HepG2 (cell line): Measurements from ENCODE around the gene TMED6. TPM values are rescaled to one million over a fixed set of nuclear protein-coding genes. Genes with fewer than 3 reads are reported as not detected.

Experiments used
- ELF4 ChIP-seq: sonication (generic); formaldehyde crosslinking; IDR thresholded peaks from 2 replicates; pipeline ENCODE4 v1.5.0; 2020; ENCODE audit warnings: missing genetic modification reagents, mild to moderate bottlenecking, moderate library complexity, borderline replicate concordance
- HINFP ChIP-seq: sonication (generic); formaldehyde crosslinking; IDR thresholded peaks from 2 replicates; pipeline ENCODE4 v1.4.0; 2020; ENCODE audit warnings: low read depth, mild to moderate bottlenecking, missing genetic modification reagents
- HOXA9 ChIP-seq: sonication (generic); formaldehyde crosslinking; IDR thresholded peaks from 2 replicates; pipeline ENCODE4 v1.8.1; 2022; ENCODE audit warnings: missing genetic modification reagents, mild to moderate bottlenecking, moderate library complexity, borderline replicate concordance
- KLF6 ChIP-seq: IDR thresholded peaks from 2 replicates; pipeline ENCODE4 v1.8.0; 2016; ENCODE audit warnings: missing biosample characterization, missing genetic modification reagents
- MED1 ChIP-seq: sonication (generic); formaldehyde crosslinking; IDR thresholded peaks from 2 replicates; pipeline ENCODE4 v1.4.0; 2020; ENCODE audit warnings: missing genetic modification reagents
- MIER2 ChIP-seq: IDR thresholded peaks from 2 replicates; pipeline ENCODE4 v1.6.1; 2016; ENCODE audit warnings: missing biosample characterization, missing genetic modification reagents
- NRL ChIP-seq: sonication (generic); formaldehyde crosslinking; IDR thresholded peaks from 2 replicates; pipeline ENCODE4 v1.5.0; 2020; ENCODE audit warnings: missing genetic modification reagents, mild to moderate bottlenecking, moderate library complexity, borderline replicate concordance
- PTBP1 ChIP-seq: fragments of 200-400 bp; formaldehyde crosslinking; IDR thresholded peaks from 2 replicates; pipeline ENCODE4 v1.6.1; 2018; ENCODE audit warnings: low read length, low read depth; ENCODE audit not compliant: poor library complexity, severe bottlenecking
- RARA ChIP-seq: IDR thresholded peaks from 2 replicates; pipeline ENCODE4 v1.6.1; 2016; ENCODE audit warnings: missing genetic modification reagents, missing compliant biosample characterization
- SALL1 ChIP-seq: sonication (generic); formaldehyde crosslinking; IDR thresholded peaks from 2 replicates; pipeline ENCODE4 v1.8.0; 2022; ENCODE audit warnings: mild to moderate bottlenecking, missing genetic modification reagents
- SNAI1 ChIP-seq: sonication (generic); formaldehyde crosslinking; IDR thresholded peaks from 2 replicates; pipeline ENCODE4 v1.5.0; 2020; ENCODE audit warnings: mild to moderate bottlenecking, missing genetic modification reagents, borderline replicate concordance
- SUZ12 ChIP-seq: fragments of 150-350 bp; IDR thresholded peaks from 2 replicates; pipeline ENCODE4 v1.6.1; 2014; ENCODE audit warnings: low read depth, low read length
- TCF12 ChIP-seq, 2 experiments: fragments of 450-650 bp in 1 of 2; sonication (generic) in 1 of 2; formaldehyde crosslinking in 1 of 2; IDR thresholded peaks; 2 replicates each; pipeline versions ENCODE4 v1.6.1 to v1.8.0; 2017 to 2022; ENCODE audit warnings: antibody characterized with exemption in 1 of 2, mild to moderate bottlenecking in 1 of 2, missing genetic modification reagents in 1 of 2, moderate library complexity in 1 of 2
- TFE3 ChIP-seq: IDR thresholded peaks from 2 replicates; pipeline ENCODE4 v1.6.1; 2016
- ZNF263 ChIP-seq: sonication (generic); formaldehyde crosslinking; IDR thresholded peaks from 2 replicates; pipeline ENCODE4 v1.4.0; 2020; ENCODE audit warnings: missing genetic modification reagents
- ZNF335 ChIP-seq: sonication (generic); formaldehyde crosslinking; IDR thresholded peaks from 2 replicates; pipeline ENCODE4 v1.4.0; 2020; ENCODE audit warnings: missing genetic modification reagents
- ZNF451 ChIP-seq: sonication (generic); formaldehyde crosslinking; IDR thresholded peaks from 2 replicates; pipeline ENCODE4 v1.5.0; 2020; ENCODE audit warnings: mild to moderate bottlenecking, missing genetic modification reagents
- ZNF574 ChIP-seq: sonication (generic); formaldehyde crosslinking; IDR thresholded peaks from 2 replicates; pipeline ENCODE4 v1.4.0; 2020; ENCODE audit warnings: missing genetic modification reagents
- ZNF713 ChIP-seq: sonication (generic); formaldehyde crosslinking; IDR thresholded peaks from 2 replicates; pipeline ENCODE4 v1.4.0; 2020; ENCODE audit warnings: mild to moderate bottlenecking, missing genetic modification reagents
- ZNF75D ChIP-seq: sonication (generic); formaldehyde crosslinking; IDR thresholded peaks from 2 replicates; pipeline ENCODE4 v1.8.1; 2023; ENCODE audit warnings: missing genetic modification reagents, mild to moderate bottlenecking, borderline replicate concordance
- ZNF83 ChIP-seq: sonication (generic); formaldehyde crosslinking; IDR thresholded peaks from 2 replicates; pipeline ENCODE4 v1.4.0; 2020; ENCODE audit warnings: missing genetic modification reagents, mild to moderate bottlenecking, borderline replicate concordance
- ZNF850 ChIP-seq: sonication (generic); formaldehyde crosslinking; conservative IDR thresholded peaks from 2 replicates; pipeline ENCODE4 v1.9.0; 2021; ENCODE audit warnings: mild to moderate bottlenecking, missing genetic modification reagents
- ZSCAN9 ChIP-seq: IDR thresholded peaks from 2 replicates; pipeline ENCODE4 v1.6.1; 2016; ENCODE audit warnings: borderline replicate concordance
- polyA plus RNA-seq, 8 experiments: library from polyadenylated mRNA; depleted of rRNA in 3 of 8; stranded (reverse) in 7 of 8; unstranded in 1 of 8; fragments of >200 nt; fragmentation: Illumina TruSeq in 4 of 8; extraction: Trizol in 4 of 8; gene quantifications; 2 replicates each; pipeline versions ENCODE4 v1.2.1 to v1.2.3, GENCODE V29; 2011 to 2016; ENCODE audit warnings: low read depth in 4 of 8, missing spikeins in 1 of 8, mixed read lengths in 1 of 8; ENCODE audit not compliant: insufficient read depth in 1 of 8
- total RNA-seq, 5 experiments: library from RNA; depleted of rRNA; stranded (reverse); fragments of >200 nt; fragmentation: Illumina TruSeq; extraction: Trizol; gene quantifications; 2 replicates each; pipeline ENCODE4 v1.2.3, GENCODE V29; 2016; ENCODE audit warnings: low read depth in 1 of 5
- TF ChIP-seq, protein P1 (sequence below): sonication (generic); formaldehyde crosslinking; IDR thresholded peaks from 2 replicates; pipeline ENCODE4 v1.4.0; 2020; ENCODE audit warnings: mild to moderate bottlenecking, missing genetic modification reagents

The TMED6 gene
- total and polyA plus RNA-seq, 2 of the 13 experiments (the other 11 are each of a cell fraction or from before 2014, with no cell fraction given): 9.8 to 14.4 TPM

DNA sequence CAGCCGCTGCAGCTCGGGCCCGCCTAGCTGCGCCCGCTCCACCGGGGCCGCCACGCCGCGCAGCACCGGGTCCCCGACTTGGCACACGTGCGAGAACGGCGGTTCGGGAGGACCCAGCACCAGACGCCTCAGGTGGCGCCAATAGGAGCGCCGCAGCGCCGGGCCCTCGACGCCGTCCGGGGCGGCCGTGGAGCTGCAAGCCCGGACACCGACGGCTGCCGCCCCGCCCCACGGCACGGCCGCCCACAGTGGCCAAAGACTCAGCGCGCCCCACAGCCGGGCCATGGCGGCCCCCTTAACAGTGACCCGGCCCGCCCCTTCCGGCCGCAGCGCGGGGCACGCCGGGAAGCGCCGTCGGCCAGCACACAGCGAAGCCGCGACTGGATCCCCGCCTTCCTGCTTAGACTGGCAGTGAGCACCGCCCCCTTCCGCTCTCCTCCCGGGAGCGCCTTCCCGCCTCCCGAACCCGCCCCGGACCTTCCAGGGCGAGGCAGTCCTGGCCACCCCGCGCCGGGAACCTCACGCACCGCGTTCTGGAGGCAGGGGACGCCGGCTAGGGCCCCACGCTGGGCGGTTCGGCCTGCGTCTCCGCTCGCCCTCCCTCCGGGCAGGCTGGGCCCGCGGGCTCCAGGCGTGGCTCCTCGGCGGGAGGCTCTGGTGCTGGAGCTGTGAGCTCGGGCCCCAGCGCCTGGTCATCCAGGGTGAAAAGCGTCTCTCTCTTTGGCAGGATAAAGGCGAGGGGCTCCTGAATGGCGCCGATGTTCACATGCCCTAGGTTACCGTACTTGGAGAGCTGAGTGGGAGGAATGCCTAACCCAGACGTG is 21.1 kb downstream of the TMED6 start, which contains the start of gene PDF (continued):
- TF ChIP-seq HINFP (peak; percentile 25; the same call in 1 of the 2 replicates), ZSCAN9 (CRISPR knock-in tag) (peak; percentile 88; the same call in 1 of the 2 replicates), PTBP1 (peak; percentile 39), SUZ12 (peak; percentile 58), MIER2 (CRISPR knock-in tag) (no peak), SALL1 (CRISPR knock-in tag) (peak; percentile 82), MED1 (CRISPR knock-in tag) (peak; percentile 87), KLF6 (CRISPR knock-in tag) (peak; percentile 95; the same call in 1 of the 2 replicates), ZNF83 (peak; percentile 98), ZNF574 (CRISPR knock-in tag) (peak; percentile 98), ZNF850 (no peak), ELF4 (peak; percentile 83), RARA (peak; percentile 43), ZNF713 (CRISPR knock-in tag) (peak; percentile 98; the same call in 1 of the 2 replicates), TFE3 (CRISPR knock-in tag) (peak; percentile 60), HOXA9 (CRISPR knock-in tag) (peak; percentile 70), ZNF335 (CRISPR knock-in tag) (no peak), NRL (CRISPR knock-in tag) (no peak; the same call in 1 of the 2 replicates), SNAI1 (CRISPR knock-in tag) (0 out of 2 replicates have a peak, but pooled peaks have one; percentile 57), TCF12 (IDR thresholded peaks at IDR 0.05) (no peak), TCF12 (CRISPR knock-in tag; IDR thresholded peaks at IDR 0.05) (0 out of 2 replicates have a peak, but pooled peaks have one; percentile 84), ZNF263 (CRISPR knock-in tag) (peak; percentile 72), ZNF75D (CRISPR knock-in tag) (no peak), ZNF451 (CRISPR knock-in tag) (peak; percentile 82)
- TF ChIP-seq, protein P1, sequence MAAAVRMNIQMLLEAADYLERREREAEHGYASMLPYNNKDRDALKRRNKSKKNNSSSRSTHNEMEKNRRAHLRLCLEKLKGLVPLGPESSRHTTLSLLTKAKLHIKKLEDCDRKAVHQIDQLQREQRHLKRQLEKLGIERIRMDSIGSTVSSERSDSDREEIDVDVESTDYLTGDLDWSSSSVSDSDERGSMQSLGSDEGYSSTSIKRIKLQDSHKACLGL: peak; percentile 79
